Tibial nerve (tissue), 4 donors: ENCODE measurements around the gene SDK2. TPM values are rescaled to one million over a fixed set of nuclear protein-coding genes. Genes with fewer than 3 reads are reported as not detected.
"Not testable (repeated sequence)": the region's sequence is repeated elsewhere in the genome, so short reads cannot be mapped to it uniquely, and the experiment has no call there.

Experiments used
- DNase-seq, 2 donors: peaks; one replicate each; pipeline ENCODE4 v3.0.0-alpha.2; 2019; ENCODE audit warnings: low spot score in 2 of 2
- H3K27ac ChIP-seq, 4 donors: fragments of 200-600 bp; sonication (generic) in 3 of 4; one replicate each; pipeline ENCODE4 v1.5.1; 2017 to 2019; ENCODE audit warnings: mild to moderate bottlenecking in 1 of 4
- H3K27me3 ChIP-seq, 2 donors: fragments of 200-600 bp; sonication (generic) in 1 of 2; one replicate each; pipeline versions ENCODE4 v1.5.1 to v1.6.0; 2017 to 2019
- H3K36me3 ChIP-seq, 3 donors: fragments of 200-600 bp; sonication (generic); one replicate each; pipeline ENCODE4 v1.5.1; 2018 to 2019
- H3K4me1 ChIP-seq, 4 donors: fragments of 200-600 bp; sonication (generic) in 3 of 4; one replicate each; pipeline ENCODE4 v1.5.1; 2017 to 2019
- H3K4me3 ChIP-seq, 4 donors: fragments of 200-600 bp; sonication (generic) in 3 of 4; one replicate each; pipeline ENCODE4 v1.5.1; 2017 to 2019; ENCODE audit warnings: mild to moderate bottlenecking in 1 of 4, moderate library complexity in 1 of 4
- H3K9me3 ChIP-seq, 4 donors: fragments of 200-600 bp; sonication (generic) in 3 of 4; one replicate each; pipeline ENCODE4 v1.5.1; 2017 to 2019
- CTCF ChIP-seq, 5 experiments: fragments of 200-600 bp in 3 of 5; fragments of 450-650 bp in 2 of 5; sonication (generic) in 3 of 5; IDR thresholded peaks; one replicate each; pipeline ENCODE4 v1.5.1; 2016 to 2019; ENCODE audit warnings: antibody characterized with exemption in 5 of 5, mild to moderate bottlenecking in 3 of 5, moderate library complexity in 2 of 5
- EP300 ChIP-seq, 2 donors: sonication (generic); formaldehyde crosslinking; IDR thresholded peaks; one replicate each; pipeline ENCODE4 v1.6.1; 2017; ENCODE audit warnings: antibody characterized with exemption in 2 of 2, mild to moderate bottlenecking in 1 of 2
- POLR2A ChIP-seq, 2 donors: fragments of 450-650 bp; IDR thresholded peaks; one replicate each; pipeline ENCODE4 v1.6.1; 2017; ENCODE audit warnings: antibody characterized with exemption in 2 of 2, mild to moderate bottlenecking in 2 of 2, moderate library complexity in 2 of 2
- WGBS, 2 donors: methylation state at CpG; one replicate each; pipeline ENCODE4 v1.1.5; 2018; 5-methylcytosine and 5-hydroxymethylcytosine counted together
- total RNA-seq, 4 donors: library from RNA; depleted of rRNA; stranded (reverse); fragments of >200 nt; gene quantifications; one replicate each; pipeline ENCODE4 v1.1.0, GENCODE V29; 2016

SDK2 gene
- total RNA-seq, 4 donors from 2014 or later = 3.1 to 6.3 (median 4.6) TPM

- TF ChIP-seq POLR2A (IDR thresholded peaks at IDR 0.05) (no peak), EP300 (IDR thresholded peaks at IDR 0.05) (peak in 1 of 2 donors; percentile 54), CTCF (IDR thresholded peaks at IDR 0.05) (no peak)
- peak overlapping the region in 2 of 4 donors; percentile 42 to 74 for H3K27ac ChIP-seq
- DNase-seq = peak; percentile 16 to 21
- no peak overlapping the region for H3K4me3 ChIP-seq
- no peaks in the 10 kb centered on the region for H3K9me3 ChIP-seq
- H3K27me3 ChIP-seq = no peaks in the 10 kb centered on the region
- peaks cover 0 to 24% (median 8%) of the 10 kb centered on the region in 4 donors for H3K4me1 ChIP-seq
- 35 to 45% methylated on average over 12 of the region's 12 CpGs for WGBS, 2 donors
- no peaks in the 10 kb centered on the region for H3K36me3 ChIP-seq
Observed at GRCh38 chr17:73474370-73474988, 169.8 kb downstream of the SDK2 start.

GRCh38 chr17:73472715-73473114 is 171.5 kb downstream of the SDK2 start:
- not testable (repeated sequence) for H3K27me3 ChIP-seq, DNase-seq, H3K9me3 ChIP-seq, H3K4me3 ChIP-seq, H3K27ac ChIP-seq, H3K36me3 ChIP-seq
- H3K4me1 ChIP-seq = peaks cover 0 to 24% (median 8%) of the 10 kb centered on the region in 4 donors
- 85 to 88% methylated on average over 8 of the region's 8 CpGs for WGBS, 2 donors

GRCh38 chr17:73471924-73472323 is 172.3 kb downstream of the SDK2 start:
- no peak for DNase-seq
- H3K27ac ChIP-seq = no peak overlapping the region
- H3K4me3 ChIP-seq = no peak overlapping the region
- H3K4me1 ChIP-seq = peaks cover 0 to 21% (median 8%) of the 10 kb centered on the region in 4 donors
- H3K27me3 ChIP-seq = no peaks in the 10 kb centered on the region
- WGBS, 2 donors = 97 to 98% methylated on average over 10 to 12 of the region's 12 CpGs
- no peak for TF ChIP-seq CTCF (IDR thresholded peaks at IDR 0.05)
- TF ChIP-seq EP300 (IDR thresholded peaks at IDR 0.05) = no peak
- no peak for TF ChIP-seq POLR2A (IDR thresholded peaks at IDR 0.05)
- H3K9me3 ChIP-seq = no peaks in the 10 kb centered on the region
- H3K36me3 ChIP-seq = no peaks in the 10 kb centered on the region

GRCh38 chr17:73470316-73470826 is 173.9 kb downstream of the SDK2 start:
- Histone ChIP-seq H3K27ac (no peak overlapping the region), H3K27me3 (no peaks in the 10 kb centered on the region), H3K36me3 (no peaks in the 10 kb centered on the region), H3K4me3 (no peak overlapping the region), H3K4me1 (peaks cover 0 to 15% (median 8%) of the 10 kb centered on the region in 4 donors), H3K9me3 (no peaks in the 10 kb centered on the region)
- WGBS, 2 donors = 83 to 86% methylated on average over 7 of the region's 7 CpGs
- DNase-seq = no peak
- TF ChIP-seq POLR2A (IDR thresholded peaks at IDR 0.05) (no peak), CTCF (IDR thresholded peaks at IDR 0.05) (no peak), EP300 (IDR thresholded peaks at IDR 0.05) (no peak)

GRCh38 chr17:73469311-73469710 is 174.9 kb downstream of the SDK2 start:
- Histone ChIP-seq H3K27ac (no peak overlapping the region), H3K4me1 (peaks cover 0 to 9% (median 5%) of the 10 kb centered on the region in 4 donors), H3K36me3 (no peaks in the 10 kb centered on the region), H3K27me3 (no peaks in the 10 kb centered on the region), H3K9me3 (no peaks in the 10 kb centered on the region), H3K4me3 (no peak overlapping the region)
- WGBS, 2 donors = 80 to 82% methylated on average over 2 to 4 of the region's 4 CpGs
- DNase-seq = no peak
- TF ChIP-seq EP300 (IDR thresholded peaks at IDR 0.05) (no peak), POLR2A (IDR thresholded peaks at IDR 0.05) (no peak), CTCF (IDR thresholded peaks at IDR 0.05) (no peak)
